OCI-LY7 (cell line): ENCODE measurements around the gene GRIK2. TPM values are rescaled to one million over a fixed set of nuclear protein-coding genes. Genes with fewer than 3 reads are reported as not detected.

Source experiments
- BruUV-seq: library from RNA; stranded (reverse); fragments of 400-500 nt; replicated peaks from 2 replicates; lab custom pipeline; 2021; lab: Mats Ljungman, UMichigan
- CTCF ChIA-PET: fragments of 300-600 bp; sonication (Branson Sonifier 250); formaldehyde crosslinking; loops from one replicate; lab custom pipeline; 2022; ENCODE audit warnings: antibody characterized with exemption; ENCODE audit not compliant: unreplicated experiment; lab: Charles Lee
- POLR2A ChIA-PET: fragments of 300-600 bp; sonication (Branson Sonifier 250); formaldehyde crosslinking; loops from one replicate; lab custom pipeline; 2022; ENCODE audit warnings: antibody characterized with exemption; lab: Charles Lee
- DNase-seq: peaks from one replicate; pipeline ENCODE4 v3.0.0-alpha.2; 2015; ENCODE audit warnings: low spot score
- H2AFZ ChIP-seq: fragments of 200-600 bp; sonication (generic), shearing (Covaris generic); 2 replicates; pipeline ENCODE4 v1.6.1; 2014; ENCODE audit warnings: mild to moderate bottlenecking, antibody characterized with exemption, low read length, moderate library complexity
- H3K27ac ChIP-seq: fragments of 200-600 bp; sonication (generic); 2 replicates; pipeline ENCODE4 v1.5.1; 2014; ENCODE audit warnings: mixed run types, low read depth, mild to moderate bottlenecking, moderate library complexity, low read length, inconsistent platforms; ENCODE audit not compliant: poor library complexity, severe bottlenecking
- H3K36me3 ChIP-seq: fragments of 200-600 bp; sonication (generic); 2 replicates; pipeline ENCODE4 v1.6.1; 2014; ENCODE audit warnings: mild to moderate bottlenecking, antibody characterized with exemption, low read length, moderate library complexity, mixed read lengths; ENCODE audit not compliant: insufficient read depth
- H3K4me1 ChIP-seq: fragments of 200-600 bp; sonication (generic); 2 replicates; pipeline ENCODE4 v1.5.1; 2014; ENCODE audit warnings: mild to moderate bottlenecking, low read length; ENCODE audit not compliant: insufficient read depth, poor library complexity, severe bottlenecking
- H3K4me2 ChIP-seq: fragments of 200-600 bp; sonication (generic); 2 replicates; pipeline ENCODE4 v1.6.1; 2014; ENCODE audit warnings: mild to moderate bottlenecking, low read length
- H3K4me3 ChIP-seq: fragments of 200-600 bp; sonication (generic); 2 replicates; pipeline ENCODE4 v1.5.1; 2014; ENCODE audit warnings: mild to moderate bottlenecking, low read depth, low read length; ENCODE audit not compliant: poor library complexity, severe bottlenecking
- H3K79me2 ChIP-seq: fragments of 200-600 bp; sonication (generic); 2 replicates; pipeline ENCODE4 v1.6.1; 2016; ENCODE audit warnings: low read depth, mild to moderate bottlenecking, low read length, moderate library complexity, mixed read lengths; ENCODE audit not compliant: insufficient read depth
- H3K9me2 ChIP-seq: fragments of 200-600 bp; sonication (generic); 2 replicates; pipeline ENCODE4 v1.6.1; 2016; ENCODE audit warnings: mild to moderate bottlenecking, low read length, mixed read lengths; ENCODE audit not compliant: insufficient read depth
- H3K9me3 ChIP-seq: fragments of 200-600 bp; sonication (generic); 2 replicates; pipeline ENCODE4 v1.6.1; 2014; ENCODE audit warnings: mild to moderate bottlenecking, mixed run types, low read length, mixed read lengths
- H4K20me1 ChIP-seq: fragments of 200-600 bp; sonication (generic); 2 replicates; pipeline ENCODE4 v1.6.1; 2014; ENCODE audit warnings: mild to moderate bottlenecking, antibody characterized with exemption, low read length, moderate library complexity, mixed read lengths; ENCODE audit not compliant: insufficient read depth
- EZH2phosphoT487 ChIP-seq: fragments of 200-600 bp; sonication (generic); IDR thresholded peaks from 2 replicates; pipeline ENCODE4 v1.6.1; 2018; ENCODE audit warnings: low read depth, borderline replicate concordance, mild to moderate bottlenecking, mixed run types, antibody characterized with exemption, low read length, moderate library complexity, mixed read lengths
- intact Hi-C: fragments of 100-400 bp; cut with micrococcal nuclease; formaldehyde crosslinking; loops from one replicate; pipeline ENCODE4 v1.10.0; 2022; ENCODE audit not compliant: unreplicated experiment
- total RNA-seq, 2 experiments: library from RNA; depleted of rRNA in 1 of 2; stranded (reverse); fragments of >200 nt in 1 of 2; shearing (Covaris generic) in 1 of 2; gene quantifications; 2 replicates each; pipeline ENCODE4 v1.2.3, GENCODE V29; 2014 to 2022
- TF ChIP-seq, protein P1 (sequence below): fragments of 200-600 bp; sonication (generic); conservative IDR thresholded peaks from 2 replicates; pipeline ENCODE4 v1.5.1; 2014; ENCODE audit warnings: mild to moderate bottlenecking, antibody characterized with exemption, low read length, moderate library complexity, mixed read lengths

The GRIK2 gene
- total RNA-seq, 2 experiments from 2014 or later = not detected

- TF ChIP-seq, protein P1, sequence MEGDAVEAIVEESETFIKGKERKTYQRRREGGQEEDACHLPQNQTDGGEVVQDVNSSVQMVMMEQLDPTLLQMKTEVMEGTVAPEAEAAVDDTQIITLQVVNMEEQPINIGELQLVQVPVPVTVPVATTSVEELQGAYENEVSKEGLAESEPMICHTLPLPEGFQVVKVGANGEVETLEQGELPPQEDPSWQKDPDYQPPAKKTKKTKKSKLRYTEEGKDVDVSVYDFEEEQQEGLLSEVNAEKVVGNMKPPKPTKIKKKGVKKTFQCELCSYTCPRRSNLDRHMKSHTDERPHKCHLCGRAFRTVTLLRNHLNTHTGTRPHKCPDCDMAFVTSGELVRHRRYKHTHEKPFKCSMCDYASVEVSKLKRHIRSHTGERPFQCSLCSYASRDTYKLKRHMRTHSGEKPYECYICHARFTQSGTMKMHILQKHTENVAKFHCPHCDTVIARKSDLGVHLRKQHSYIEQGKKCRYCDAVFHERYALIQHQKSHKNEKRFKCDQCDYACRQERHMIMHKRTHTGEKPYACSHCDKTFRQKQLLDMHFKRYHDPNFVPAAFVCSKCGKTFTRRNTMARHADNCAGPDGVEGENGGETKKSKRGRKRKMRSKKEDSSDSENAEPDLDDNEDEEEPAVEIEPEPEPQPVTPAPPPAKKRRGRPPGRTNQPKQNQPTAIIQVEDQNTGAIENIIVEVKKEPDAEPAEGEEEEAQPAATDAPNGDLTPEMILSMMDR = no peak
- no peak for TF ChIP-seq EZH2phosphoT487
- no TSS peak for BruUV-seq
- H3K9me2 ChIP-seq = 0 out of 2 replicates have a peak, but pooled peaks cover 4% of the 10 kb centered on the region
- POLR2A ChIA-PET = no interaction called here
- H3K4me3 ChIP-seq = no peak overlapping the region
- DNase-seq = no peak
- CTCF ChIA-PET = no interaction called here
- no peaks in the 10 kb centered on the region for H3K79me2 ChIP-seq
- H3K4me2 ChIP-seq = no peak overlapping the region
- H3K36me3 ChIP-seq = no peaks in the 10 kb centered on the region
- no peaks in the 10 kb centered on the region for H3K9me3 ChIP-seq
- no peak overlapping the region for H2AFZ ChIP-seq
- intact Hi-C loops = no loop called here
- H3K4me1 ChIP-seq = no peaks in the 10 kb centered on the region
- no peaks in the 10 kb centered on the region for H4K20me1 ChIP-seq
- H3K27ac ChIP-seq = no peak overlapping the region
Measured at GRCh38 chr6:101824551-101825345, 431.2 kb downstream of the GRIK2 start.

DNA sequence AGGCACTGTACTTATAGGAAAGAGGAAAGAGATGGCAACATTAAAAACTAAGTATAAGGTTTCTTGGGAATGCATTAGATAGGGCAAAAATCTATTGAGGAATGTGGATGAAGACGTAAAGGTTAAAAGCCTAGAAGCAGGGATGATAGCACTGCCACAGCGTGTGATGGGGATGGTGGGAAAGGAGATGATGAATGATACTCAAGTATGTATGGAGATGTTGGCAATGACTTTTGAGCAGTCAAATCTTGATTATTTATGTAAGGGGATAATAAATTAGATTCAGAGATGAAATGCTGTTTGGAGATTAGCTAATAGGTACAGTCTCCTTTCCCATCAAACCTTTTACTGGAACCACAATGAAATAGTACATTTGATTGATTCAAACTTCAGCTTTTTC lies 432.8 kb downstream of the GRIK2 start:
- H3K27ac ChIP-seq = no peak overlapping the region
- ChIA-PET POLR2A (interaction anchor here (0.6 kb wide), 1 partner anchor 65 kb away, joined by 3 read pairs; no protein-coding TSS in a partner anchor), CTCF (no interaction called here)
- no peak overlapping the region for H3K4me3 ChIP-seq
- no peaks in the 10 kb centered on the region for H3K79me2 ChIP-seq
- no peaks in the 10 kb centered on the region for H4K20me1 ChIP-seq
- TF ChIP-seq, protein P1 = no peak
- TF ChIP-seq EZH2phosphoT487 = no peak
- no peak overlapping the region for H3K4me2 ChIP-seq
- no peak overlapping the region for H2AFZ ChIP-seq
- H3K36me3 ChIP-seq = no peaks in the 10 kb centered on the region
- H3K9me3 ChIP-seq = no peaks in the 10 kb centered on the region
- no TSS peak for BruUV-seq
- no peaks in the 10 kb centered on the region for H3K4me1 ChIP-seq
- 0 out of 2 replicates have a peak, but pooled peaks cover 4% of the 10 kb centered on the region for H3K9me2 ChIP-seq
- no peak for DNase-seq
- intact Hi-C loops = no loop called here

DNA sequence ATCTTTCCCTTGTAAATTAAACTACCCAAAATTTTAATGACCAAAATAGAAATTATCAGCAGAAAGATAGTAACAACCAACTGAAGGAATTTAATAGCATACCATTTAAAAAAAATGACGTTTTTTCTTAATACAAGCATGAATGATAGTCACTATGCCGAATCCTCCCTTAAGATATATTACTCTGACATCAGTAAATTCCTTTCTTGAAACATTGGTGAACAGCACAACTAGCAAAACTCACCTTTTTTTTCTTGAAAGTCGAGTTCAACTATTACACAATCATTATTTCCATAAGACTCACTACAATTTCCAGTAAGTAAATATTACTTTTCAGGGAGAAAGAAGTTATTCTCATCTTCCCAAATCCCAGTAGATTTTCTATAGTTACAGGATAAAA lies 433.2 kb downstream of the GRIK2 start:
- BruUV-seq = no TSS peak
- H2AFZ ChIP-seq = no peak overlapping the region
- no peak for TF ChIP-seq EZH2phosphoT487
- TF ChIP-seq, protein P1 = no peak
- H3K9me2 ChIP-seq = 0 out of 2 replicates have a peak, but pooled peaks cover 4% of the 10 kb centered on the region
- H4K20me1 ChIP-seq = no peaks in the 10 kb centered on the region
- H3K36me3 ChIP-seq = no peaks in the 10 kb centered on the region
- H3K27ac ChIP-seq = no peak overlapping the region
- H3K4me2 ChIP-seq = no peak overlapping the region
- H3K4me1 ChIP-seq = no peaks in the 10 kb centered on the region
- H3K79me2 ChIP-seq = no peaks in the 10 kb centered on the region
- no peak overlapping the region for H3K4me3 ChIP-seq
- intact Hi-C loops = no loop called here
- POLR2A ChIA-PET = interaction anchor here (0.6 kb wide), 1 partner anchor 65 kb away, joined by 3 read pairs; no protein-coding TSS in a partner anchor
- no peak for DNase-seq
- CTCF ChIA-PET = no interaction called here
- no peaks in the 10 kb centered on the region for H3K9me3 ChIP-seq
